ENCODE measurements around the gene PTHLH.

The PTHLH gene

GRCh38 chr12:27981874-27982273 lies 9.3 kb upstream of the PTHLH start:
- TF ChIP-seq SIN3A (IDR thresholded peaks at IDR 0.05; ENCODE audit: borderline replicate concordance, insufficient read depth, low read length) (no peak), TAF1 (IDR thresholded peaks at IDR 0.05; ENCODE audit: borderline replicate concordance, insufficient read depth, low read length) (no peak), POLR2AphosphoS5 (IDR thresholded peaks at IDR 0.05; ENCODE audit: low read depth, low read length) (no peak), REST (IDR thresholded peaks at IDR 0.05; ENCODE audit: insufficient read depth in 1 of 2, low read depth in 2 of 2, low read length in 2 of 2) (no peak), FOXP2 (optimal IDR thresholded peaks at IDR 0.05; ENCODE audit: borderline replicate concordance, extremely low read depth, extremely low read length, insufficient read depth) (no peak)

DNA sequence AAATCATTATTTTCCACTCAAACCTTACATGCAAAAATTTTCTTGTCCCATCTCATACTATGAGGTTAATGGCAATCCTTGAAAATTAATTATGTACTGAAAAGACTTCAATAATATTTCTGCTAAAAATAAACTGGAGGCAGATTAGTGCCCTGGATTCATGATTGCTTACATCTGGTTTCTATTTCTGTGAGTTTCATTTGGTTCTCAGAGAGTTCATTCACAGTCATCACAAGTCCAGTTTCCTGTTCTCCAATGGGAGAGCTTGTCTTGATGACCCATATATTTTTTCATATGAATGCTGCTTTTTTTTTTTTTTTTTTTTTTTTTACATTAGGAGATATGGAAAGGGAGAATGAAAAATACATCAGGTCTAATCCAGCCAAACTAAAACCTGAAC lies 6.6 kb upstream of the PTHLH start:
- TF ChIP-seq FOXP2 (optimal IDR thresholded peaks at IDR 0.05; ENCODE audit: borderline replicate concordance, extremely low read depth, extremely low read length, insufficient read depth) = no peak
- no peak for TF ChIP-seq SIN3A (IDR thresholded peaks at IDR 0.05; ENCODE audit: borderline replicate concordance, insufficient read depth, low read length)
- TF ChIP-seq TAF1 (IDR thresholded peaks at IDR 0.05; ENCODE audit: borderline replicate concordance, insufficient read depth, low read length) = no peak
- no peak for TF ChIP-seq REST (IDR thresholded peaks at IDR 0.05; ENCODE audit: insufficient read depth in 1 of 2, low read depth in 2 of 2, low read length in 2 of 2)
- no peak for TF ChIP-seq POLR2AphosphoS5 (IDR thresholded peaks at IDR 0.05; ENCODE audit: low read depth, low read length)

GRCh38 chr12:27975222-27976136 lies 2.9 kb upstream of the PTHLH start:
- TF ChIP-seq POLR2AphosphoS5 (IDR thresholded peaks at IDR 0.05; ENCODE audit: low read depth, low read length) (no peak), SIN3A (IDR thresholded peaks at IDR 0.05; ENCODE audit: borderline replicate concordance, insufficient read depth, low read length) (no peak), TAF1 (IDR thresholded peaks at IDR 0.05; ENCODE audit: borderline replicate concordance, insufficient read depth, low read length) (no peak), REST (IDR thresholded peaks at IDR 0.05; ENCODE audit: insufficient read depth in 1 of 2, low read depth in 2 of 2, low read length in 2 of 2) (peak; percentile 74 to 88), FOXP2 (optimal IDR thresholded peaks at IDR 0.05; ENCODE audit: borderline replicate concordance, extremely low read depth, extremely low read length, insufficient read depth) (no peak)

- TF ChIP-seq FOXP2 (optimal IDR thresholded peaks at IDR 0.05; ENCODE audit: borderline replicate concordance, extremely low read depth, extremely low read length, insufficient read depth) (no peak), SIN3A (IDR thresholded peaks at IDR 0.05; ENCODE audit: borderline replicate concordance, insufficient read depth, low read length) (no peak), REST (IDR thresholded peaks at IDR 0.05; ENCODE audit: insufficient read depth in 1 of 2, low read depth in 2 of 2, low read length in 2 of 2) (no peak), POLR2AphosphoS5 (IDR thresholded peaks at IDR 0.05; ENCODE audit: low read depth, low read length) (no peak), TAF1 (IDR thresholded peaks at IDR 0.05; ENCODE audit: borderline replicate concordance, insufficient read depth, low read length) (no peak)
Measured at GRCh38 chr12:27974735-27975221, 2.2 kb upstream of the PTHLH start.
